HS-5 (cell line): ENCODE results near the gene FXYD6.

Experiments
- DNase-seq: peaks from one replicate; pipeline ENCODE4 v3.0.0-alpha.2; 2012; ENCODE audit warnings: low read depth

FXYD6 gene

GRCh38 chr11:117842131-117842941 is 34.1 kb downstream of the FXYD6 start:
- DNase-seq = no peak

GRCh38 chr11:117841551-117842031 is 34.9 kb downstream of the FXYD6 start:
- no peak for DNase-seq

GRCh38 chr11:117840881-117841550 is 35.4 kb downstream of the FXYD6 start:
- DNase-seq = no peak

DNA sequence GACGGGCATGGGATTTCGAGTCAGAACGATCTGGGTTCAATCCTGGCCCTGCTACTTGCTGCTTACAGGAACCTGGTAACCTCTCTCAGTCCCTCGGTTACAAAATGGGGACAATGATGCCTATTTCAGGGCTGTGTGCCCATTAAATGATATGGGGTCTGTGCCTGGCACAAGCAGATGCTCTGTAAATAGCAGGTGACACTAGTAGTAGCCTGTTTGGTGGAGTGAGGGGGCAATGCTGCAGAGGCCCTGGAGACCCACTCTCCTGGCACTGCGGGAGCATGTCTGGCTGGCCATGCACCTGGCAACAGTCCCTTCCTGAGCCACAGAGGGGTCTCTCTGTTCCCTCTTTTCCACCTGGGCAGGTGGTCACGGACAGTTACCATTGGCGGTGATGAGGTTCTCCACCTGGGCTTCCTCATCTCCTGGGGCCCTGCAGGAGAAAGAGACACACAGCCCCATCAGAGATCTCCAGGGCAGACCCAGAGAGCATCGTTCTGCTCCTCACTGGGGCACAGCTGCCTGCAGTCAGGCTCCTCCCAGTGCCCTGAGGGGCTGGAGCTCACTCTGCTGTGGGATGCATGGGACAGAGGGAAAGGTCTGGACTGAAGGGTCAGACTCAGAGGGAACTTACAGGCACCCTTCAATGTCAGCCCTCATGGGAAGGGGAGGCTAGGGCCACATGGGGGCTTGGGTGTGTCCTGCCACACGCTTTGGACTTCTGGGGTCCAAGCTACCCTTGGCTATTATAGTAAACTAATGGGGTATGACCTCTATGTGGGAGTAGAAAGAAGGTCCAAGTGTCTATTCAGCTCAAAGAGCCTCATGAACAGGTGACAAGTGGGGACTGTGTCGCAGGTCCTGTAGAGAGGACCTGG is 36.3 kb downstream of the FXYD6 start:
- no peak for DNase-seq

DNA sequence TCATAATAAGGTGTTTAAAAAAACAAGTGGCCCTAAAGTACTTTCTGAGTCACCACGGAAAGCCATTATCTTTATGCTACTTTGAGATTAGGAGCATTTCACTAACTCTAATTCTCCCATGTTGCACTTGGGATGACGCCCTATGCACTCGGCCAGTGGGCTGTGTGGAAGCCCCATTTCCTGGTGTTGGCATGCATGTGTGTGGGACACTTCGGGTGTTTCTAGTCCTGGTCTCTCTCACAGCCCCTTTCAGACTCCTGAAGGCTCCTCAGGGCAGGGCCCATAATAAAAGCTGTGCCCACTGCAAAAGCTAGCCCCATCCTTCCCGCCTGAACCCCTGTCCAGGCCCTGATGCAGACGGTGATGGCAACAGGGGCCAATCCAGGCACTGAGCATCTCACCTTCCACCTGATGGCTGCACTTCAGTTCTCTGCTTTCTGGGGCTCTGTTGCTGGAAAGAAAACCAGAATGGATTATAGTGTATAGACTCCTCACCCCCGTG is 37.0 kb downstream of the FXYD6 start:
- DNase-seq = no peak

DNA sequence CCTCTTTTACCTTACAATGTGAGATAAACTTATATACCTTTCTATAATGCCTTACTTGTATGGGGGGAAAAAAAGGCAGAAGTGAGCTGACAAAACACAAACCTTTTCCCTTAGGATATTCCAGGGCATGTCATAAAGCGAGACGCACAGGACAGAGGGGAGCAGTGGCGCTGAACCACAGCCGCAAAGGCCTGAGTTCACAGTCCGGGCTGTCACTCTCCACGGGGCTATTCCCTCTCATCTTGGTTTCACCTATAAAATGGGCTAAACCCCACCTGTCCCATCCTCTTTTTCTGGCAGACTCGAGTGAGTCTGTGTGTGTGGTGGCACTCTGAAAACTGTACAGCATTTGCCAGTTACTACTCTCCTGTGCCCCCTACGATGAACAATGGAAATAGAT is 37.6 kb downstream of the FXYD6 start:
- DNase-seq = no peak

DNA sequence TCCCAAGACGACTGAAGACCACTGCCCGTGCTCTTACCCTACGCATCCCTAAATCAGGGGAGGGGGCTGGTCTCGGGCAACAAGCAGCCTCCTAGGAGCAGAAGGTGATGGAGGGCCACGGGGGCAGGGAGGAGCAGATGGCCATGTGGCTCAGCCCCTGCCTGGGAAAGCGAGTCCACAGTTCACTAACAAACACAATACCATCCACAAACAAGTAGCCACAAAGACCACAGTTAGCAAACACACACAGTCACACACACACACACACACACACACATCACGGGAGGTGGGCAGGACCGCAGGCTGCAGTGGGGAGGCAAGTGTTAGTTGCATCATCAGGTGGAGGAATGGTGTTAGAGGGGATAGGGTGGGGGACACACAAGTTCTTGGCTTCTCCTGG is 38.7 kb downstream of the FXYD6 start:
- no peak for DNase-seq

- no peak for DNase-seq
These were observed 39.2 kb downstream of the FXYD6 start for GRCh38 chr11:117837070-117837776.

DNA sequence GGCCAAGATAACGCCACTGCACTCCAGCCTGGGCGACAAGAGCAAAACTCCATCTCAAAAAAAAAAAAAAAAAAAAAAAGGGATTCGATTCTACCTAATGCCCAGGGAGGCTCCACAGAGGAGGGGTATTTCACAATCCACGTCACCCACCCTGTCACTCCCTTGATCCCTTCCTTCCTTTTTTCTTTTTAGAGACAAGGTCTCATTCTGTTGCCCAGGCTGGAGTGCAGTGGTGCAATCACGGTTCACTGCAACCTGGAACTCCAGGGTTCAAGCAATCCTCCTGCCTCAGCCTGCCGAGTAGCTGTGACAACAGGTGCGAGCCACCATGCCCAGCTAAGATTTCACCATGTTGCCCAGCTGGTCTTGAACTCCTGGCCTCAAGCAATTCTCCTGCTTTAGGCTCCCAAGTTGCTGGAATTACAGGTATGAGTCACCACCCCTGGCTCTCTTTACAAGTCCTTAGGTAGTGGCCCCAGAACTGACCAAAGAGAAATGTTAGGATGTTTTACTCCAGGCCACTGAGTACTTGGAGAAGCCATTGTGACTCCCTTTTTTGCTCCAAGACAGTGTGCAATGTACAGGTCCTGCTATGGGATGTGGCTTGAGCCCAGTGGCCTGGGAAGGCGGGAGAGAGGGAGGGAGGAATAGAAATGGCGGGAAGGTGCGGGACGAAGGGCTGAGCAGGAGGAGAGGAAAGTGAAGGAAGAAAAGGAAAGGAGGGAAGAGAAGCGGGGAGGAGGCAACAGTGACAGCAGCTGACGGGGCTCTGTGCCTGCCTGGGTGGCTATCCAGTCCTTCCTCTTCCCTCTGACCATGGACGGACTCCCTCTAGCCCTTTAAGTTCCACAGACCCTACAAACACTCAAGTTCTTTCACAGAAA is 40.1 kb downstream of the FXYD6 start:
- no peak for DNase-seq

- DNase-seq = no peak
These were observed 40.9 kb downstream of the FXYD6 start for GRCh38 chr11:117835576-117835975.

GRCh38 chr11:117834838-117835443 is 41.5 kb downstream of the FXYD6 start:
- no peak for DNase-seq

DNA sequence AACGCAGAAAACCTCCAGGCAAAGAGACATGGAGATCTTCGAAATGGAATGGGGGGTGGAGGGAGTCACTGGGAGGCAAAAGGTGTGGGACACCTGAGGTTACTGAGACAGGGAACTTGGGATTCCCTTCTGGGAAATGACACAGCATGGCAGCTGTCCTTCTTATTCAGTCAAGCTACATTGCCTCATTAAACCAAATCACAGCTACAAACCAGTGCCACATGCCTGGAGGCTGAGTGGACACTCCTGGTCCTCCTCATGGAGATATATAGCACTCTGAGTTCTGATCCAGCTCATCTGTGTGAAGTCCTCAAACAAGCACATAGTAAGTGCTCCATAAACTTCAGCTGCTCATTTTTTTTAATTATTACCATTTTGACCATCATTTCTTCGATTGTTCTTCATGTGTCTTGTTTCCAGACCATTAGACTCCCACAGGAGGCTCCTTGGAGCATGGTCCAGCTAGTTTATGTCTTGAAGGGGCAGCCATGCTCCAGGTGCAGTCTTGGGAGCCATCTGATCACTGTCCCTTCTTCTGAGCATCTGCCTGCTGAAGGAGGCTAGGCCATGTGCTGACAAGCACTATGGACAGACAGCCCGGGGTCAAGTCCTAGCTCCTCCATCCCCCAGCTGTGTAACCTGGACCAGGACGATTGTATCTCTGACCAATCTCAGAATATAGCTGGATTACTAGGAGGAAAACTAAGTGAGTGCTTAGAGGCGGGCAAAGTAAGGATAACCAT is 42.2 kb downstream of the FXYD6 start:
- no peak for DNase-seq

DNA sequence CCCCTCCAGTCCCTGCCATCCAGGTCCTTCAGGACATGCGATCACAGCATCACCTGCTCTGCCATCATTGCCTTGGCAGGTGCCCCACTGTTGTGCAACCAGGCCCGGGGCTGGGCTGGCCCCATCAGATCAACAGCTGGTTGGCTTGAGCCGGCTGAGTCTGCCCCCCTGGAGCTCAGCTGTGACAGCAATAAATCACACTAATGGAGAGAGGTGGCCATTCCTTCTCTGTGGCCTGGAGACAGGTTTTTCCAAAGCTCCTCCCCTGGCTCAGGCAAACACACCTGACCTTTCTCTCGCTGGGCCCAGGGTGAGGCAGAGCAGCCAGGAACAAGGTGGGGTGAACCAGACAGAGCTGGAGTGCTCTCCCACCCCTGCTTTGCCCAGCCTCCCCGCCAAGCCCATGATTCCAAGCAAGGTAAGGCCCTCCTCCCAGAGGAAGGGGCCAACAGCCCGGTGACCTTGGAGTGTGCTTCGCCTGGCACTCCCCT is 43.0 kb downstream of the FXYD6 start:
- DNase-seq = no peak

GRCh38 chr11:117832511-117832910 is 43.9 kb downstream of the FXYD6 start:
- no peak for DNase-seq

DNA sequence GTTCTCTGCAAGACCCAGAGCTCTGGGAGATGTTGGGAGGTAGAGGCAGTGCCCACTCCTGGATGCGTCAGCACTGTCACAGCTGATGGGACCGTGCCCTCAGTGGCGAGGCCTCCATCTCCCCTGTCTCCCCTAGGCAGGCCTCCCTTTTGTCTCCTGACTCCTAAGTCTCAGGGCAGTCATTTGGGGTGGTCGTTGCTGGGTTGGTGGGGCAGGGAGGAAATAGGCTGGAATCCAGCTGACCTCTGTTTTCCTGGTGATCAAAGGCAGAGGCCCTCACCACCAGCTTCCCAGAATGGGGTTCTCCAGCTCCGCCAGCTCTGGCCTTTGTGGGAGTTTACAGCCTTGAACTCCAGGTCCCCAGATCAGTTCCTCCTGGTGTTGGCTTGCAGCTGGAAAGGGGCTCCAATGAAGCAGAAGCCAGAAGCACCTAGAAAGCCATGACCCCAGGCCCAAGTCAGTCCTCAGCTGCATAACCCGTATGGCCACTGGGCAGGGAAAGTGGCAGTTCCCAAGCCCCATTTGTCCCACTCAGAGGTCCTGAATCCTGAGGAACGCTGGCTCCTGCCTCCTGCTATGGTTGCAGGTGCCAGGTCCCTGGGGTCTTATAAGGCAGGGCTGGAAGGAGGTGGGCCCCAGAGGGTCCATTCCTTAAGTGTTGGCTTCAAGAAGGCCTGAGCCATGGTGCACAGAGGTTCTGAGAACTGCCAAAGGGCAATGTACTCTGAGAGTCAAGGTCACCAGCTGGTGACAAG is 44.6 kb downstream of the FXYD6 start:
- no peak for DNase-seq

DNA sequence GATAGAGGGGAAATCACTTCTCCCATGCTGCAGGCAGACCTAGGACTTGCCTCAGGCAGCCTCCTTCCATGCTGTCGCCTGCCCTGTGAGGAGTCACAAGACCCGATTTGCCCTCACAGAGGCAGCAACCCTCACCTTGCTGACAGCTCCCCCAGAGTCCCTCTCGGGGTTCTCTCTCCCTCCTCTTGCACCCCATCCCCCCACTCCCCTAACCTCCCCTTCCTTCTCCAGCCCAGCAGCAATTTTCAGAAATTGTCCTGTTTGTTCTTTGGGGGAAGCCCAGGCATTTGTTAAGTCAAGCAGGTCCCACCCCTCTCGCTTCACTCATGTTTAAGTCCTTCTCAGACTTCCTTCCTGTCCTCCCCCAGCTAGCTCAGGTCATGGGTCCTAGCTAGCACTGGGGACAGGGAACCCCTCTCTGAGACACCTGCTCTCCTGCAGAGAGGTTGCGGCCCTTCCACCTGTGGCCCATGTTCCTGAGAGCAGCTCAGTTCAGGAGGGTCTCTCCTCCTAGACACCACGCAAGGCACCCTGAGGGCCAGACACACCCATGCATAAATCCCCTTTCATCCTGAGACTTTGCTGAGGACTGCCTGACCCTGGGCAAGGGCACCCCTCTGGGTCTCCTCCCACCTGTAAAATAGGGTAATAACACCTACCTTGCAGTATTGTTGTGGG is 45.6 kb downstream of the FXYD6 start:
- no peak for DNase-seq

- DNase-seq = no peak
These were observed 46.4 kb downstream of the FXYD6 start for GRCh38 chr11:117830072-117830471.

GRCh38 chr11:117829369-117829725 is 47.1 kb downstream of the FXYD6 start:
- no peak for DNase-seq
